Keratinocyte (primary cell): Measurements from ENCODE around the gene ZNF516. TPM values are rescaled to one million over a fixed set of nuclear protein-coding genes. Genes with fewer than 3 reads are reported as not detected.

ENCODE experiments used
- DNase-seq: peaks from one replicate; pipeline ENCODE4 v3.0.0-alpha.2; 2011; ENCODE audit warnings: low read depth, missing footprints, low spot score
- FAIRE-seq: peaks from 2 replicates; lab custom pipeline; 2011; peaks lifted over from hg19 to GRCh38; lab: Jason Lieb, UNC
- H2AFZ ChIP-seq: 2 replicates; pipeline ENCODE4 v1.6.0; 2012; ENCODE audit warnings: low read length, control low read depth, inconsistent platforms; ENCODE audit not compliant: control insufficient read depth
- H3K27ac ChIP-seq: 2 replicates; pipeline ENCODE4 v1.5.1; 2011; ENCODE audit warnings: low read length; ENCODE audit not compliant: control insufficient read depth, insufficient read depth
- H3K27me3 ChIP-seq: 3 replicates; pipeline ENCODE4 v1.6.0; 2011; ENCODE audit warnings: low read length; ENCODE audit not compliant: control insufficient read depth, insufficient read depth; ENCODE audit errors: extremely low read depth
- H3K36me3 ChIP-seq, 2 experiments: 2 replicates in 1 of 2; 3 replicates in 1 of 2; pipeline ENCODE4 v1.5.1; 2011; ENCODE audit warnings: low read length in 2 of 2, mild to moderate bottlenecking in 1 of 2; ENCODE audit not compliant: control insufficient read depth in 2 of 2, insufficient read depth in 2 of 2; ENCODE audit errors: extremely low read depth in 1 of 2
- H3K4me1 ChIP-seq: 3 replicates; pipeline ENCODE4 v1.5.1; 2011; ENCODE audit warnings: low read length; ENCODE audit not compliant: control insufficient read depth, insufficient read depth; ENCODE audit errors: extremely low read depth
- H3K4me2 ChIP-seq: 3 replicates; pipeline ENCODE4 v1.6.0; 2011; ENCODE audit warnings: low read depth, low read length; ENCODE audit not compliant: control insufficient read depth, insufficient read depth; ENCODE audit errors: extremely low read depth
- H3K4me3 ChIP-seq, 3 experiments: fragments of 200-600 bp in 1 of 3; sonication (generic) in 1 of 3; 2 replicates in 2 of 3; 3 replicates in 1 of 3; pipeline ENCODE4 v1.5.1; 2011 to 2016; ENCODE audit warnings: low read length in 3 of 3, mild to moderate bottlenecking in 3 of 3, control low read depth in 2 of 3, inconsistent platforms in 1 of 3, low read depth in 1 of 3, mixed read lengths in 1 of 3, mixed run types in 1 of 3, moderate library complexity in 1 of 3; ENCODE audit not compliant: control insufficient read depth in 2 of 3, insufficient read depth in 2 of 3; ENCODE audit errors: extremely low read depth in 1 of 3
- H3K79me2 ChIP-seq: 2 replicates; pipeline ENCODE4 v1.6.0; 2012; ENCODE audit warnings: low read length; ENCODE audit not compliant: control insufficient read depth, insufficient read depth
- H3K9ac ChIP-seq: 3 replicates; pipeline ENCODE4 v1.6.0; 2011; ENCODE audit warnings: low read length; ENCODE audit not compliant: control insufficient read depth, insufficient read depth; ENCODE audit errors: extremely low read depth
- H3K9me1 ChIP-seq: 3 replicates; pipeline ENCODE4 v1.6.0; 2011; ENCODE audit warnings: low read length; ENCODE audit not compliant: control insufficient read depth, insufficient read depth; ENCODE audit errors: extremely low read depth
- H3K9me3 ChIP-seq: 2 replicates; pipeline ENCODE4 v1.5.1; 2012; ENCODE audit warnings: low read depth, low read length; ENCODE audit not compliant: control insufficient read depth
- H4K20me1 ChIP-seq: 3 replicates; pipeline ENCODE4 v1.6.0; 2011; ENCODE audit warnings: low read length; ENCODE audit not compliant: control insufficient read depth, insufficient read depth; ENCODE audit errors: extremely low read depth
- CTCF ChIP-seq, 3 experiments: IDR thresholded peaks in 1 of 3; conservative IDR thresholded peaks in 1 of 3; optimal IDR thresholded peaks in 1 of 3; 2 replicates in 2 of 3; 3 replicates in 1 of 3; pipeline versions ENCODE3 to v1.5.1; 2011; ENCODE audit warnings: low read length in 3 of 3, mild to moderate bottlenecking in 3 of 3, moderate library complexity in 2 of 3, control low read depth in 1 of 3, inconsistent platforms in 1 of 3; ENCODE audit not compliant: insufficient read depth in 2 of 3; ENCODE audit errors: extremely low read depth in 1 of 3
- EZH2 ChIP-seq: IDR thresholded peaks from one replicate; pipeline ENCODE4 v1.6.1; 2012; ENCODE audit warnings: inconsistent platforms, mild to moderate bottlenecking, low read length, moderate library complexity
- dilution Hi-C: fragments of 300-500 bp; cut with MboI; formaldehyde crosslinking; loops from one replicate; pipeline ENCODE4 v1.7.0; 2020; ENCODE audit warnings: low sequenced_read_pairs; ENCODE audit not compliant: extremely low pct_ligation_motif_present
- polyA plus RNA-seq, 5 experiments: library from polyadenylated mRNA; depleted of rRNA in 3 of 5; stranded (reverse) in 3 of 5; stranded (forward) in 1 of 5; unstranded in 1 of 5; fragments of >200 nt; gene quantifications; 1 replicate in 1 of 5; 2 replicates in 3 of 5; 3 replicates in 1 of 5; pipeline versions ENCODE4 v1.2.1 to v1.2.3, GENCODE V29; 2011 to 2012; ENCODE audit warnings: missing spikeins in 2 of 5, low read depth in 1 of 5, low replicate concordance in 1 of 5

The ZNF516 gene
- polyA plus RNA-seq, 1 donor (not counting 4 experiments of a cell fraction or from before 2014, with no cell fraction given): 9.3 TPM

GRCh38 chr18:76456018-76456750, 38.9 kb downstream of the ZNF516 start:
- dilution Hi-C loops: no loop called here
- DNase-seq (no peak), FAIRE-seq (no peak)
- Histone ChIP-seq H3K27me3 (no peaks in the 10 kb centered on the region), H3K4me3 (no peak overlapping the region), H3K9ac (no peak overlapping the region), H3K36me3 (peaks cover 4 to 6% of the 10 kb centered on the region in 2 experiments), H2AFZ (no peak overlapping the region), H3K9me1 (no peaks in the 10 kb centered on the region), H4K20me1 (peaks cover 5% of the 10 kb centered on the region), H3K4me1 (peaks cover 25% of the 10 kb centered on the region), H3K4me2 (no peak overlapping the region), H3K27ac (no peak overlapping the region), H3K9me3 (no peaks in the 10 kb centered on the region), H3K79me2 (peaks cover 73% of the 10 kb centered on the region)
- TF ChIP-seq CTCF (optimal IDR thresholded peaks at IDR 0.05 in 1 of 3, IDR thresholded peaks at IDR 0.05 in 1 of 3, conservative IDR thresholded peaks at IDR 0.05 in 1 of 3; ENCODE audit: extremely low read depth in 1 of 3, insufficient read depth in 2 of 3, low read length in 3 of 3): no peak
- TF ChIP-seq EZH2: no peak

GRCh38 chr18:76455003-76455676, 39.9 kb downstream of the ZNF516 start:
- dilution Hi-C loops: no loop called here
- FAIRE-seq (no peak), DNase-seq (no peak)
- Histone ChIP-seq H3K4me2 (no peak overlapping the region), H2AFZ (no peak overlapping the region), H3K27me3 (no peaks in the 10 kb centered on the region), H3K9me1 (no peaks in the 10 kb centered on the region), H3K79me2 (peaks cover 78% of the 10 kb centered on the region), H3K27ac (no peak overlapping the region), H3K36me3 (peaks cover 4 to 6% of the 10 kb centered on the region in 2 experiments), H3K4me1 (peaks cover 26% of the 10 kb centered on the region), H3K9me3 (no peaks in the 10 kb centered on the region), H3K4me3 (no peak overlapping the region), H3K9ac (no peak overlapping the region), H4K20me1 (peaks cover 5% of the 10 kb centered on the region)
- TF ChIP-seq CTCF (optimal IDR thresholded peaks at IDR 0.05 in 1 of 3, IDR thresholded peaks at IDR 0.05 in 1 of 3, conservative IDR thresholded peaks at IDR 0.05 in 1 of 3; ENCODE audit: extremely low read depth in 1 of 3, insufficient read depth in 2 of 3, low read length in 3 of 3) (no peak), EZH2 (no peak)
